Measurements from ENCODE around the gene BARD1.
"Not testable (repeated sequence)": the region's sequence is repeated elsewhere in the genome, so short reads cannot be mapped to it uniquely, and the experiment has no call there.

The BARD1 gene

GRCh38 chr2:214753455-214753854 is 56.0 kb downstream of the BARD1 start:
- no peak for FAIRE-seq

- FAIRE-seq, result no peak
These were observed 59.0 kb downstream of the BARD1 start for GRCh38 chr2:214750529-214750928.

- no peak for FAIRE-seq
These were observed 61.5 kb downstream of the BARD1 start for GRCh38 chr2:214747992-214748391.

GRCh38 chr2:214742119-214742518 is 67.4 kb downstream of the BARD1 start:
- no peak for FAIRE-seq

GRCh38 chr2:214740867-214741395 is 68.6 kb downstream of the BARD1 start:
- FAIRE-seq, result no peak

- no peak for FAIRE-seq
These were observed 72.3 kb downstream of the BARD1 start for GRCh38 chr2:214737188-214737587.

GRCh38 chr2:214730800-214731407 is 78.6 kb downstream of the BARD1 start:
- FAIRE-seq, result no peak

GRCh38 chr2:214730248-214730647 is 79.2 kb downstream of the BARD1 start:
- no peak for FAIRE-seq

- FAIRE-seq, result no peak
These were observed 84.7 kb downstream of the BARD1 start for GRCh38 chr2:214724741-214725140.

GRCh38 chr2:214717837-214718236 is 91.6 kb downstream of the BARD1 start:
- not testable (repeated sequence) for FAIRE-seq

- no peak for FAIRE-seq
These were observed 92.5 kb downstream of the BARD1 start for GRCh38 chr2:214716811-214717560.

GRCh38 chr2:214715025-214715424 is 94.5 kb downstream of the BARD1 start:
- no peak for FAIRE-seq

- no peak for FAIRE-seq
These were observed 96.2 kb downstream of the BARD1 start for GRCh38 chr2:214713080-214713830.

- FAIRE-seq, result no peak
These were observed 98.8 kb downstream of the BARD1 start for GRCh38 chr2:214710729-214711128.

- FAIRE-seq, result no peak
These were observed 102.5 kb downstream of the BARD1 start for GRCh38 chr2:214706986-214707385.

- FAIRE-seq, result no peak
These were observed 110.2 kb downstream of the BARD1 start for GRCh38 chr2:214699236-214699635.

- no peak for FAIRE-seq
These were observed 112.8 kb downstream of the BARD1 start for GRCh38 chr2:214696681-214697080.

GRCh38 chr2:214695789-214696188 is 113.7 kb downstream of the BARD1 start:
- FAIRE-seq, result no peak

- FAIRE-seq, result not testable (repeated sequence)
These were observed 125.9 kb downstream of the BARD1 start for GRCh38 chr2:214683557-214683956.

- FAIRE-seq, result no peak
These were observed 129.7 kb downstream of the BARD1 start for GRCh38 chr2:214679736-214680135.

GRCh38 chr2:214676421-214677089 is 132.9 kb downstream of the BARD1 start:
- no peak for FAIRE-seq

Data from A204.1 (cell line).